DMS53 (cell line): ENCODE results near the gene MCF2.

Experiments
- DNase-seq: peaks from one replicate; lab custom pipeline; 2025; lab: John Stamatoyannopoulos, UW

The MCF2 gene

GRCh38 chrX:139585613-139586012 lies 122.4 kb downstream of the MCF2 start:
- DNase-seq, result no peak

- no peak for DNase-seq
Observed at GRCh38 chrX:139581068-139581467, 126.9 kb downstream of the MCF2 start.

GRCh38 chrX:139566981-139567380 lies 141.0 kb downstream of the MCF2 start:
- no peak for DNase-seq

GRCh38 chrX:139563251-139563650 lies 144.7 kb downstream of the MCF2 start:
- DNase-seq, result no peak

GRCh38 chrX:139560221-139560620 lies 147.7 kb downstream of the MCF2 start:
- no peak for DNase-seq

GRCh38 chrX:139559383-139560042 lies 148.5 kb downstream of the MCF2 start:
- DNase-seq, result peak; percentile 85

- peak; percentile 27 for DNase-seq
Observed at GRCh38 chrX:139554991-139555675, 152.8 kb downstream of the MCF2 start.

- DNase-seq, result peak; percentile 4
Observed at GRCh38 chrX:139554376-139554775, 153.6 kb downstream of the MCF2 start.

GRCh38 chrX:139544591-139544990 lies 163.4 kb downstream of the MCF2 start:
- no peak for DNase-seq

GRCh38 chrX:139543920-139544319 lies 164.0 kb downstream of the MCF2 start:
- no peak for DNase-seq

- DNase-seq, result no peak
Observed at GRCh38 chrX:139542652-139543051, 165.3 kb downstream of the MCF2 start.

- no peak for DNase-seq
Observed at GRCh38 chrX:139538907-139539790, 168.8 kb downstream of the MCF2 start.

- DNase-seq, result no peak
Observed at GRCh38 chrX:139533444-139533843, 174.5 kb downstream of the MCF2 start.

- DNase-seq, result no peak
Observed at GRCh38 chrX:139532834-139533233, 175.1 kb downstream of the MCF2 start.
